HEK293T (cell line): Measurements from ENCODE around the gene CLASP2.
"Not testable (repeated sequence)": the region's sequence is repeated elsewhere in the genome, so short reads cannot be mapped to it uniquely, and the experiment has no call there.

Source experiments
- CTCF ChIA-PET: fragments of 350-600 bp; formaldehyde crosslinking; extraction: SDS; loops from one replicate; lab custom pipeline; 2021; ENCODE audit warnings: antibody characterized with exemption, inconsistent platforms; lab: Yijun Ruan, JAX
- POLR2A ChIA-PET: fragments of 350-600 bp; formaldehyde crosslinking; extraction: SDS; loops from one replicate; lab custom pipeline; 2020; ENCODE audit warnings: antibody characterized with exemption, inconsistent platforms; lab: Yijun Ruan, JAX
- DNase-seq: peaks from one replicate; pipeline ENCODE4 v3.0.0; 2012; ENCODE audit warnings: mixed read lengths; ENCODE audit errors: extremely low spot score
- ARNT ChIP-seq: fragments of 450-650 bp; IDR thresholded peaks from 2 replicates; pipeline ENCODE4 v1.6.1; 2017; ENCODE audit warnings: mild to moderate bottlenecking
- BHLHE40 ChIP-seq: fragments of 450-650 bp; IDR thresholded peaks from 2 replicates; pipeline ENCODE4 v1.6.1; 2016; ENCODE audit warnings: mild to moderate bottlenecking, moderate library complexity, borderline replicate concordance
- CTBP1 ChIP-seq: fragments of 450-650 bp; IDR thresholded peaks from 2 replicates; pipeline ENCODE4 v1.6.1; 2016; ENCODE audit warnings: borderline replicate concordance
- ELF4 ChIP-seq: fragments of 450-650 bp; IDR thresholded peaks from 2 replicates; pipeline ENCODE4 v1.6.1; 2017; ENCODE audit warnings: antibody characterized with exemption
- FOXA1 ChIP-seq: fragments of 450-650 bp; IDR thresholded peaks from 2 replicates; pipeline ENCODE4 v1.6.1; 2016; ENCODE audit warnings: mild to moderate bottlenecking
- FOXK2 ChIP-seq: fragments of 450-650 bp; IDR thresholded peaks from 2 replicates; pipeline ENCODE4 v1.6.1; 2016; ENCODE audit warnings: mild to moderate bottlenecking
- FOXM1 ChIP-seq: fragments of 450-650 bp; IDR thresholded peaks from 2 replicates; pipeline ENCODE4 v1.6.1; 2017; ENCODE audit warnings: mild to moderate bottlenecking, borderline replicate concordance
- HDGF ChIP-seq: fragments of 450-650 bp; IDR thresholded peaks from 2 replicates; pipeline ENCODE4 v1.6.1; 2017; ENCODE audit warnings: antibody characterized with exemption, borderline replicate concordance
- L3MBTL2 ChIP-seq: fragments of 450-650 bp; conservative IDR thresholded peaks from 2 replicates; pipeline ENCODE4 v1.6.1; 2016; ENCODE audit warnings: mild to moderate bottlenecking
- LEF1 ChIP-seq: fragments of 450-650 bp; IDR thresholded peaks from 2 replicates; pipeline ENCODE4 v1.6.1; 2017; ENCODE audit warnings: mild to moderate bottlenecking, borderline replicate concordance
- NFRKB ChIP-seq: fragments of 450-650 bp; IDR thresholded peaks from 2 replicates; pipeline ENCODE4 v1.6.1; 2016; ENCODE audit warnings: mild to moderate bottlenecking, moderate library complexity
- SP1 ChIP-seq: fragments of 450-650 bp; IDR thresholded peaks from 2 replicates; pipeline ENCODE4 v1.6.1; 2017
- SUZ12 ChIP-seq: fragments of 450-650 bp; IDR thresholded peaks from 2 replicates; pipeline ENCODE4 v1.6.1; 2016; ENCODE audit warnings: mild to moderate bottlenecking
- TARDBP ChIP-seq: fragments of 450-650 bp; IDR thresholded peaks from 2 replicates; pipeline ENCODE4 v1.6.1; 2016
- ZNF384 ChIP-seq: fragments of 450-650 bp; IDR thresholded peaks from 2 replicates; pipeline ENCODE4 v1.6.1; 2016
- TF ChIP-seq, protein P1 (sequence below): fragments of 450-650 bp; IDR thresholded peaks from 2 replicates; pipeline ENCODE4 v1.6.1; 2016

Gene CLASP2

DNA sequence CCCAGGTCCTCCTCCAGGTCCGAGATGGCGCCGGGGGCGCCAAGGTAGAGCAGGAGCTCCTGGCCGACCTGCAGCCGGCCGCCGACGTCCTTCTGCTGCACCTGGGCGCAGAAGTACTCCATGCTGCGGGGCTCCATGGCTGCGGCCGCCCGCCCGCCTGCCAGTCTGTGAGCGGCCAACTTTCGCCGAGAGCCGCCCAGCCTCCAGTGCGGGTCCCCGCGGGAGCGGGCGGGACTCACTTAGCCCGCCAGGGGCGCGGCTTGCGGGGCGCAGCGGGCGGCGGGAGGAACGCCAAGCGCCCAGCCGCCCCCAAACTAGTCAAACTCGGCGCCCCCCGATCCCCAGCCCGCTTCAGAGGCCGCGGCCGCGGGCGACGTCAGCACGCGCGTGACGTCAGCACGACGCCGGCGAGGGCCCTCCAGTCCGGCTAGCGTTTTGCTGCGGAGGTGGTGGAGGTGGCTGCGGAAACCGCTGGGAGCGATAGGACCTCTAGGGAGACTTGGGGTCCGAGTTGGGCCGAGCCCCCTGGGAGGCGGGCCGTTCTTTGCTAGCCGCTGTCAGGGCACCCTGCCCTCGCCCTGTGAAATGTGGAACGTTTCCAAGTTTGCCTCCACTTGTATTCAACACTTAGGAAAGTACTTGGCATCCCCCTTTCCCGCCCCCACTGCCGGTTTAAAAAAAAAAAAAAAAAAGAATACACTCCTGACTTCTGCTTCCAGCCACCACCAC, at the start of gene CLASP2:
Gene CLASP2, minus strand, starts transcription at position 389 of the 729 bp plus-strand sequence. Its CDS starts 252 bp downstream, at position 137.
- CTCF ChIA-PET = no interaction called here
- peak; percentile 90 for DNase-seq
- peak; percentile 97 for TF ChIP-seq ZNF384
- TF ChIP-seq HDGF = no peak
- TF ChIP-seq TARDBP = no peak
- POLR2A ChIA-PET = interaction anchor here (0.6 to 1.4 kb wide), 5 partner anchors 18 to 73 kb away, joined by 3 to 8 read pairs (median 4); no protein-coding TSS in a partner anchor

DNA sequence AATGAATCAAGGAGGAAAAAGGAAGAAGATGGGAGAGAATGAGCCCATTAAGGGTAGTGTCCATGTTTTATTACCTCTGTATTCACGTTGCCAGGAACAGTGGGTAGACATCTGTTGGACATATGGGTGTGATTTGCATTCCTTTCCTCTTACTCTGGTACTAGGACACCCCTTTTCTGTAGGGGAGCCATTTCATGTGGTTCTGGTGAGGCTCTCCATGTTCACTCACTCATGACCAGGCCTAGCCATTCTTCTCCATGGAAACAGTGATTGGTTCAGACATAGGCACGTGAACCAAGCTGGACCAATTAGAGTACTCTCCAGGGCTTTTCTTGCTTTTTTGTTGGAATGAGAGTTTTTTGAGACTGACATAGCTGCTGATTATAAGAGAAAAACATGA, 40.8 kb upstream of the CLASP2 start:
- ChIA-PET CTCF (no interaction called here), POLR2A (no interaction called here)
- DNase-seq = no peak
- TF ChIP-seq SP1 = no peak
- TF ChIP-seq FOXM1 = no peak
- no peak for TF ChIP-seq ARNT
- TF ChIP-seq TARDBP = no peak
- TF ChIP-seq LEF1 = no peak
- TF ChIP-seq CTBP1 = no peak
- no peak for TF ChIP-seq BHLHE40
- TF ChIP-seq FOXA1 = no peak
- no peak for TF ChIP-seq HDGF
- TF ChIP-seq L3MBTL2 = no peak
- TF ChIP-seq ELF4 = no peak
- TF ChIP-seq NFRKB = no peak
- TF ChIP-seq, protein P1, sequence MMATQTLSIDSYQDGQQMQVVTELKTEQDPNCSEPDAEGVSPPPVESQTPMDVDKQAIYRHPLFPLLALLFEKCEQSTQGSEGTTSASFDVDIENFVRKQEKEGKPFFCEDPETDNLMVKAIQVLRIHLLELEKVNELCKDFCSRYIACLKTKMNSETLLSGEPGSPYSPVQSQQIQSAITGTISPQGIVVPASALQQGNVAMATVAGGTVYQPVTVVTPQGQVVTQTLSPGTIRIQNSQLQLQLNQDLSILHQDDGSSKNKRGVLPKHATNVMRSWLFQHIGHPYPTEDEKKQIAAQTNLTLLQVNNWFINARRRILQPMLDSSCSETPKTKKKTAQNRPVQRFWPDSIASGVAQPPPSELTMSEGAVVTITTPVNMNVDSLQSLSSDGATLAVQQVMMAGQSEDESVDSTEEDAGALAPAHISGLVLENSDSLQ = no peak
- no peak for TF ChIP-seq SUZ12
- no peak for TF ChIP-seq FOXK2
- TF ChIP-seq ZNF384 = no peak

DNA sequence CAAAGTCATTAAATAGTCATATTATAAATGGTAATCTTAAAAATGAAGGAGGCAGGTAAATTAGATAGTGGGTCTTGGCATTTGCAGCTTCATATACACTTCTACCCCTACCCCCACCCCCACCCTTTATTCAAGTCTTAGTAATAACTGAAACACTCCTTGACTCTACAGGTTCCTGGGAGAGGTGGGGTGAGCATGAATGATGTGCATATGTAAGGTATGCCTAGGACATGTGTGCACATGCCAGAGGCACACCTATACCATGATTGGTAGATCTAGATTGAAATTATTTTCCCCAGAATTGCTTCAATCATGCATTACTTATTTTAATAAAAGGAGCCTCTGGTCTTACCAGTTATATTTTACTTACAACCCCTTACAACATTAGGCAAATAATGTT, 40.2 kb upstream of the CLASP2 start:
- ChIA-PET POLR2A (no interaction called here), CTCF (no interaction called here)
- TF ChIP-seq BHLHE40 (no peak), LEF1 (no peak), L3MBTL2 (no peak), ARNT (no peak), HDGF (no peak), FOXA1 (no peak), ELF4 (no peak), SUZ12 (no peak), TARDBP (no peak), ZNF384 (no peak), FOXK2 (no peak), CTBP1 (no peak), FOXM1 (no peak), SP1 (no peak), NFRKB (no peak)
- TF ChIP-seq, protein P1 = no peak
- DNase-seq = no peak

GRCh38 chr3:33754391-33754790, 36.3 kb upstream of the CLASP2 start:
- POLR2A ChIA-PET, CTCF ChIA-PET, DNase-seq: not testable (repeated sequence)

DNA sequence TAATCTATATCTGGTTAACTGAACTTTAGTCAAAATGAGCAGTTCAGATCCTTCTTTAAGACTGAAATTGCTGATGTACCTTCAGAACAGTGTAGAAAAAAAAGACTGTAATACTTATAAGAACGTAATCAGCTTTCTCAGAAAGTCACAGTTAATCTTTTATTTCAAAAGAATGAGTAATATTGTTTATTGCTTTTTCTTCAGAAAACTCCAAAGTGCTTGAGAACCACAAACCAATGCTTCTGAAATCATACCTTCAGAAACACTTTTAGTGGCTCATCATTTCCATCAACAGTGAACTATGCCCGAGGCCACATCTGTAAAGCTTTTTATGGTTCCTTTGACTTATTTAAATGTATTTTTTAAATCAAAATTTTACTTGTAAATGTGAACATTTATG, 33.3 kb upstream of the CLASP2 start:
- CTCF ChIA-PET = no interaction called here
- DNase-seq = no peak
- TF ChIP-seq, protein P1 = no peak
- TF ChIP-seq BHLHE40 (no peak), ARNT (no peak), FOXK2 (no peak), SP1 (no peak), FOXM1 (no peak), CTBP1 (no peak), ZNF384 (no peak)
- POLR2A ChIA-PET = no interaction called here

GRCh38 chr3:33750211-33750548, 32.1 kb upstream of the CLASP2 start:
- ChIA-PET POLR2A (no interaction called here), CTCF (no interaction called here)
- TF ChIP-seq SUZ12 (no peak), TARDBP (no peak), HDGF (no peak), FOXA1 (no peak), LEF1 (no peak), L3MBTL2 (no peak), ARNT (no peak), ELF4 (no peak)
- TF ChIP-seq, protein P1 = peak; percentile 57

More at GRCh38 chr3:33750211-33750548, 32.1 kb upstream of the CLASP2 start:
- no peak for DNase-seq
